ENCODE data around the gene UBR3.
"Not testable (repeated sequence)": the region's sequence is repeated elsewhere in the genome, so short reads cannot be mapped to it uniquely, and the experiment has no call there.

Gene UBR3, protein sequence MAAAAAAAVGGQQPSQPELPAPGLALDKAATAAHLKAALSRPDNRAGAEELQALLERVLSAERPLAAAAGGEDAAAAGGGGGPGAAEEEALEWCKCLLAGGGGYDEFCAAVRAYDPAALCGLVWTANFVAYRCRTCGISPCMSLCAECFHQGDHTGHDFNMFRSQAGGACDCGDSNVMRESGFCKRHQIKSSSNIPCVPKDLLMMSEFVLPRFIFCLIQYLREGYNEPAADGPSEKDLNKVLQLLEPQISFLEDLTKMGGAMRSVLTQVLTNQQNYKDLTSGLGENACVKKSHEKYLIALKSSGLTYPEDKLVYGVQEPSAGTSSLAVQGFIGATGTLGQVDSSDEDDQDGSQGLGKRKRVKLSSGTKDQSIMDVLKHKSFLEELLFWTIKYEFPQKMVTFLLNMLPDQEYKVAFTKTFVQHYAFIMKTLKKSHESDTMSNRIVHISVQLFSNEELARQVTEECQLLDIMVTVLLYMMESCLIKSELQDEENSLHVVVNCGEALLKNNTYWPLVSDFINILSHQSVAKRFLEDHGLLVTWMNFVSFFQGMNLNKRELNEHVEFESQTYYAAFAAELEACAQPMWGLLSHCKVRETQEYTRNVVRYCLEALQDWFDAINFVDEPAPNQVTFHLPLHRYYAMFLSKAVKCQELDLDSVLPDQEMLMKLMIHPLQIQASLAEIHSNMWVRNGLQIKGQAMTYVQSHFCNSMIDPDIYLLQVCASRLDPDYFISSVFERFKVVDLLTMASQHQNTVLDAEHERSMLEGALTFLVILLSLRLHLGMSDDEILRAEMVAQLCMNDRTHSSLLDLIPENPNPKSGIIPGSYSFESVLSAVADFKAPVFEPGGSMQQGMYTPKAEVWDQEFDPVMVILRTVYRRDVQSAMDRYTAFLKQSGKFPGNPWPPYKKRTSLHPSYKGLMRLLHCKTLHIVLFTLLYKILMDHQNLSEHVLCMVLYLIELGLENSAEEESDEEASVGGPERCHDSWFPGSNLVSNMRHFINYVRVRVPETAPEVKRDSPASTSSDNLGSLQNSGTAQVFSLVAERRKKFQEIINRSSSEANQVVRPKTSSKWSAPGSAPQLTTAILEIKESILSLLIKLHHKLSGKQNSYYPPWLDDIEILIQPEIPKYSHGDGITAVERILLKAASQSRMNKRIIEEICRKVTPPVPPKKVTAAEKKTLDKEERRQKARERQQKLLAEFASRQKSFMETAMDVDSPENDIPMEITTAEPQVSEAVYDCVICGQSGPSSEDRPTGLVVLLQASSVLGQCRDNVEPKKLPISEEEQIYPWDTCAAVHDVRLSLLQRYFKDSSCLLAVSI (N-terminal part only)

DNA sequence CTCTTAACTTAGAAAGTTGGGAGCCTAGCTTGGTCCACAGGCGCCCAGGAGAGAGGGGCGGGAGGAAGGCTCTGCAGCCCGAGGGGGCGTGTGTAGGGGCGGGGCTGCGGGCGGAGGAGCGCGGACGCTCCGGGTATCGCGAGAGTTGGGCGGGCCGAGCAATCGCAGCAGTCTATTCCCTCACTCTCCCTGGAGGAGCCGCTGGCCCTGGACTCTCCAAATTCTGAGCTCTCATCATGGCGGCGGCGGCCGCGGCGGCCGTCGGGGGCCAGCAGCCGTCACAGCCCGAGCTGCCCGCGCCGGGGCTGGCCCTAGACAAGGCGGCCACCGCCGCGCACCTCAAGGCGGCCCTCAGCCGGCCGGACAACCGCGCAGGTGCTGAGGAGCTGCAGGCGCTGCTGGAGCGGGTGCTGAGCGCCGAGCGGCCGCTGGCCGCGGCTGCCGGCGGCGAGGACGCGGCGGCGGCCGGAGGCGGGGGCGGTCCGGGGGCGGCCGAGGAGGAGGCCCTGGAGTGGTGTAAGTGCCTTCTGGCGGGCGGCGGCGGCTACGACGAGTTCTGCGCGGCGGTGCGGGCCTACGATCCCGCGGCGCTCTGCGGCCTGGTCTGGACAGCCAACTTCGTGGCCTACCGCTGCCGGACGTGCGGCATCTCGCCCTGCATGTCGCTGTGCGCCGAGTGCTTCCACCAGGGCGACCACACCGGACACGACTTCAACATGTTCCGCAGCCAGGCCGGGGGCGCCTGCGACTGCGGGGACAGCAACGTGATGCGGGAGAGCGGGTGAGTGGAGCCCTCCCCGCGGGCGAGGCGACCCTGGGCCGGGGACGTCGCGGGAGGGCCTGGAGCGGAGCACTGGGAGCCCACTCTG, at the start of gene UBR3:
Gene UBR3, plus strand, starts transcription at position 183 of the 869 bp plus-strand sequence. Its CDS starts 54 bp downstream, at position 237.
- FAIRE-seq: no peak

DNA sequence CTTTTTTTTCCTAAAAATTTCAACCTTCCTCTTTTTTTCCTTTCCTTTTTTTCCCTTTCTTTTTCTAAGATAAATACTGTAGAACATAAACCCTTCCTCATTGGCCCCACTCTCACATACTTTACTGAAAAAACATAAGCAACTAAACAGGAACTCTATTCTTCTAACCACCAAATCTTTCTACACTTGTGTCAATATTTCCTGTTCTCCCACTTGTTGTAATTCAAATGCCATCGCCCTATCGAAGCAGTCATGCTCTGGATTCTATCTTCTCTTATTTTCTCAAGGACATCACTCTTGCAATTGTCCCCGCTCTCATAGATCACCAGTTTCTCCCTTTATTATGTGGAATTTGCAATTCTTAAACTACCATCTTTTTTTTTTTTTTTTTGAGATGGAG, 48.8 kb upstream of the UBR3 start:
- no peak for FAIRE-seq

DNA sequence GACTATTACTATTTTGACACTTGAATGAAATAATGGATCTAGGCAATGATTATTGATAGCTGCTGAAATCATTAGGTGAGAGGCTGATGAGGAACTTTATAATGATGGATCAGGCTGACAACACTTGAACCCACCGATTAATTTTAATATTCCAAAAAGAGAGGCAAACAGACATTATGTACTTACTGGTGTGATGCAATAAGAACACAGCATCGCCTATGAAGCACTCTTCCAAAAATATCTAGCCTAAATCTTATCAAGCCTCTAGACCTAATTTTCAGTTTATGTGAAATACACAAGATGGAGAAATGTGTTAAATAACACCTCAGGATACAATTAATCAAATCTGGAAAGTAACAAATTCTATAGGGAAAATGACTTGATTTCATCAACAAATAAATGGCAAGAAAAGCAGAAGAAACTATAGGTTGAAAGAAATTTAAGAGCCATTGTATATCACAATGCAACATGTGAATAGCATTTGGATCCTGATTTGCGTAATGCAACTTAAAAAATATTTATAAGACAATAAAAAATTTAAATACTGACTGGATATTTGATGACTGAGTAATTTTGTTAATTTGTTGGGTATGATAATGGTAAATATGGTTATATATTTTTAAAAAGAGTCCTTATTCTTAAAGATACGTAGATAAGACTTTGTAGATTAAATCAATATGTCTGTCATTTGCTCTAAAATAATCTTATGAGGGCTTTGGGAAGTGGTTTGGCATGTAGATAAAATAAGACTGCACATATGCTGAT, 45.8 kb upstream of the UBR3 start:
- FAIRE-seq: no peak

DNA sequence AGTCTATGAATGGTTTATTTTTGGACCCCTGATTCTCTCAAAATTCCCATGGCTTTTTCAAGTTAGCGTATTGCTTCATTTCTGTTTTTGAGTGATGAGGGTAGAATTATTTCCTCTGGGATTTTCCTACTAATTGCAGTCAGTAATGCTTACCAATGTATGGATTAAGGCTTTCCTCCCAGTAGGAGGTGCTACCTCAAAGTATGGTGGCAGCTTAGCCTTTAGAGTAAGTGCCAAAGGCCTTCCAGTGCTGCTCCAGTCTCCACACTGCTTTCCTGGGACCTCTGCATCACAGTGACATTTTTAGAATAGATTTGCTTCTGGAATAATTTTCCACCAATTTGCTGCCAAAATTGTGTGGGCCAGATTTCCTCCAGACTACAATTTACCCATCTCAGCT, 44.7 kb upstream of the UBR3 start:
- no peak for FAIRE-seq

DNA sequence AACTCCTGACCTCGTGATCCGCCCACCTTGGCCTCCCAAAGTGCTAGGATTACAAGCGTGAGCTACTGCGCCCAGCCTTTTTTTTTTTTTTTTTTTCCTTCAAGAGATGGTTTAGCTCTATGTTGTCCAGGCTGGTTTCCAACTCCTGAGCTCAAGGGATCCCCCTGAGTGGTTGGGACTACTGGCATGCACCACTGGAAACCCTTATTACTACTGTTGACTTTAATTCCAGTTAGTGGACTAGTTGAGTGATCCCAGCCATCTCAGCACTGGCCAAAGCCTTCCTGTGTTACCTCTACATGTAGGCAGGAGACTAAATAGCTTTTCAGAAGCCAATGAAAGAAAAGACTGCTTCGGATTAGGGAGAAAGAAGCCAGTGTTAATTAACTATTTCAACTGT, 36.7 kb upstream of the UBR3 start:
- no peak for FAIRE-seq

DNA sequence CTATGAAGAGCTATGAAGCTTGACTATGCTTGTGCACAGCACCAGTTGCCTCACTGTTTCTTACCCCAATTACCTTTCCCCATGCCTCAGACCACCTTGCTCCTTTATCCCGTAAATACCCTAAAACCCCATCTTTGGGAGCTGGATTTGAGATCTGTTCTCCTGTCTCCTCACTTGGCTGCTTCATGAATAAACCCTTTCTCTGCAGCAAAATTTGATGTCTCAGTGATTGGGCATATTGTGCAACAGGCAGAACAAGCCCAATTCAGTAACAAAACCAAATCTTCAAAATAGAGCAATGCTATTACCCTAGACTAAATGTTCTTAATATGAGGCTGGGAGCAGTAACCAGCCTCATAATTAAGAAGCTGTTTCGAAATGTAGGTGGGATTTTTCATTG, 32.1 kb upstream of the UBR3 start:
- no peak for FAIRE-seq

DNA sequence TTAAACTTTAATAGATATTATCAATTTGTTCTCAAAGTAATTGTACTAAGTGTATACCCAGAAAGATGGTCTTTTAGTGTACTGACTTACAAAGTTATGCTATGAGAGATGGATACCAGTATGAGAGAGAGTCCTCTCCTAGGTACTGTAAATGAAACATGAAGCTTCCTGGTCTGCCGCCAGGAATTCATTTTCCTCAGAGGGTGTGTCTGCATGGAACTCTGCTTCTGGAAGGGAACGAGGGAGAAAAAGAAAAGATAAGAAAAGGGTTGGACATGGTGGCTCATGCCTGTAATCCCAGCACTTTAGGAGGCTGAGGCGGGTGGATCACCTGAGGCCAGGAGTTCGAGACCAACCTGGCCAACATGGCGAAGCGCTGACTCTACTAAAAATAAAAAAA, 30.8 kb upstream of the UBR3 start:
- FAIRE-seq: no peak

DNA sequence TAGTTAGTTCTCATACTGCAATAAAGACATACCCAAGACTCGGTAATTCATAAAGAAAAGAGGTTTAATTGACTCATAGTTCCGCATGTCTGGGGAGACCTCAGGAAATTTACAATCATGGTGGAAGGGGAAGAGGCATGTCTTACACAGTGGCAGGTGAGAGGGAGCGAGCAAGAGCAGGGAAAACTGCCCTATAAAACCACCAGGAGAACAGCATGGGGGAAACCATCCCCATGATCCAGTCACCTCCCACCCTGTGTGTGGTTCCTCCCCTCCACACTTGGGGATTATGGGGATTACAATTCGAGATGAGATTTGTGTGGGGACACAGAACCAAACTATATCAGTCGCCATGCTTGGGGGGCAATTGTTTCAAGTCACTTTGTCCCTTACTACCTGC, 29.7 kb upstream of the UBR3 start:
- no peak for FAIRE-seq

DNA sequence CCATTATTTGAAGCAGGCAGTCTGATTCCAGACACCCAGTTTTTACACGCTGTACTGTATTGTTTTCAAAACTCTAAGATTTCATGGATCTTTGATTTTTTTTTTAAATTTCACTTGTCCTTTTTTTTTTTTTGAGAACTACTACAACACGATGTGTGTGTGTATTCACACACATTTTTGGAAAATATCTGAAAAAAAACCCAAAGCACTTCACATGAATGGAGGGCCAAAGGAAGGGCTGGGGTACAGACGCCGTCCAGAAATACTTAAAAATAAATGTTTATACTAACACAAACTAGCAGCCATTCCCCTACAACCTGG, 28.9 kb upstream of the UBR3 start:
- FAIRE-seq: no peak

DNA sequence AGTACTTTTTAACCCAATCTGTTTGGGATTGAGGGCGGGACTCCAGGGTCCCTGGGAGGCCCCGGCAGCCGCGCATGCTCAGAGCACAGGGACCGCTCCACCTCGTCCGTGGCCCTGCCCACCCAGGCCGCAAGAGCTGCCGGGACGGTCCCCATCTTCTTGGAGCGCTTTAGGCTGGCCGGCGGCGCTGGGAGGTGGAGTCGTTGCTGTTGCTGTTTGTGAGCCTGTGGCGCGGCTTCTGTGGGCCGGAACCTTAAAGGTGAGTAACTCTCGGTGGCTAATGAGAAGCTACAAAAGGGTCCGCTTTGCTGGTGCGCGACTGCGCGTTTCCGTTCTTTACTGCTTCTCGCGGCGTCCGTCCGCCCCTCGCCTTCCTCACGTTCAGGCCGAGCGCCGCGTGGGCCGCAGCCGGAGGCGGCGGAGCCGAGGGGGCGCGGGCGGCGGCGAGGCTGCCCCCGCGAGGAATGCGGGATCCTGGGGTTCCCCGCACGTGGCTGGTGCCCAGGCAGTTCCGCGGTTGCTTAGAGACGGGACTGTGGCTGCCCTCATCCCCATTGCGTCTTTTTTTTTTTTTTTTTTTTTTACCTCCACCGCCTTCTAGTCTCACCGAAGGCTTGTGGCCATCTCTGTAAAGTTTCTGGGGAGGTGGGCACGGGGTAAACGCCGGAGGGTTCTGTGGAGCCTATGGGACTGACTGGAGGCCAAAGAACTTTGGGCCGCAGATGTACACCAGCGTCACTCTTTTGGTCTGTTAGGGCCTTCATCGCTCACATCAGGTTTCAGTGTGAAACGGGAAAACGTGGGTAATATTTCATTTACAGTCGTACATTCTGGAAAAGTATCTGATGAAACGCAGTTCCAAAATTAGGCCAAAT, 28.3 kb upstream of the UBR3 start, which contains the start of gene SSB:
Gene SSB, plus strand, starts transcription at position 154 of the 875 bp plus-strand sequence. CDS start 2,090 bp downstream, outside the sequence.
- peak; percentile 82 for FAIRE-seq

DNA sequence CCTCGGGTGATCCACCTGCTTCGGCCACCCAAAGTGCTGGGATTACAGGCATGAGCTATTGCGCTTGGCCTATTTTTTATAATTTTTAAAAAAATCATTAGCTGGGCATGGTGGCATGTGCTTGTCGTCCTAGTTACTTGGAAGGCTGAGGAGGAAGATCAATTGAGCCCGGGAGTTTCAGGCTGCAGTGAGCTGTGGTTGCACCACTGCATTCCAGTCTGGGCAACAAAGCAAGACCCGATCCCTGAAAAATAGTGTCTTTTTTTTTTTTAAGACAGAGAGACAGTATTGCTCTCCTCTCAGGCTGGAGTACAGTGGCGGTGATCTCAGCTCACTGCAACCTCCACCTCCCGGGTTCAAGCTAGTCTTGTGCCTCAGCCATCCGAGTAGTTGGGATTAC, 23.8 kb upstream of the UBR3 start:
- no peak for FAIRE-seq

DNA sequence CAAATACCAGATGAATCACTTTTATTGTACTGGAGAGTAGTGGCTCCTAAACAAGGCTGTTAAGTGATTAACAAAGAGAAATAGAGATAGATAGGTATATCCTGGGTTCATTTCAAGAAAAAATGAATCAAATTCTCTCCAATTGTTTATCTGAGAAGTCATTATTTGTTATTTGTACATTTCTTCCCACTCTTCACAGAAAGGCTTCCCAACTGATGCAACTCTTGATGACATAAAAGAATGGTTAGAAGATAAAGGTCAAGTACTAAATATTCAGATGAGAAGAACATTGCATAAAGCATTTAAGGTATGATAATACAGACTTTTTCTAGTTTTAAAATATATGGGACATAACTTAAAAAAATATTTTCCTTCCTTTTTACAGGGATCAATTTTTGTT, 20.7 kb upstream of the UBR3 start:
- no peak for FAIRE-seq

DNA sequence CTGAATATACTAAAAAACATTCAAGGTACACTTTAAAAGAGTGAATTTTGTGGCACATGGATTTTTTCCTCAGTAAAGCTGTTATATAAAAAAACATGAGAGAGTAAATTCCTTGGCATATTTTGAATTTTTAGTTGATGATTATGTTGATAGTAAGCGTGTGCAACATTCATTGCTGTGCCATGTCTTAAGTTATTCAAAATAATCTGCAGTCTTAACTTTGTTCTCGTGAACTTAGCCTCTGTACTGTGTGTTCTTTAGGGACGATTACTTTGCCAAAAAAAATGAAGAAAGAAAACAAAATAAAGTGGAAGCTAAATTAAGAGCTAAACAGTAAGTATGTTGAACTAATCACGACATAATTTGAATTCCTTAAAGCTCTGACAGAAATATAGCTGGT, 19.0 kb upstream of the UBR3 start:
- FAIRE-seq: no peak

DNA sequence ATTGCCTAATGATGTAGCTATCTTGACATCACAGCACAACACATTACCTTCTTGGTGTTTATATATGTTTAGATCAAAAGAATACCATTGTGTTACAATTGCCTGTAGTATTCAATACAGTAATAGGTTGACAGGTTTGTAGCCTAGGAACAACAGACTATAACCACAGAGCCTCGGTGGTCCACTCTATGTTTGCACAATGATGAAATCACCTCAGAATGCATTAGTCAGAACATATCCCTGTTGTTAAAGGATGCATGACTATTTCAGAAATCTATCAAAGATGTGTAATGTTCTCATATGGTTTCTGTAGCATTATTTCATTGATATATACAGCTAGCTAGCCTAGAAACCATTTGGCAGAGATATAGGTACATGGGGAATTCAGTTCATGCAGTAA, 11.4 kb upstream of the UBR3 start:
- no peak for FAIRE-seq

DNA sequence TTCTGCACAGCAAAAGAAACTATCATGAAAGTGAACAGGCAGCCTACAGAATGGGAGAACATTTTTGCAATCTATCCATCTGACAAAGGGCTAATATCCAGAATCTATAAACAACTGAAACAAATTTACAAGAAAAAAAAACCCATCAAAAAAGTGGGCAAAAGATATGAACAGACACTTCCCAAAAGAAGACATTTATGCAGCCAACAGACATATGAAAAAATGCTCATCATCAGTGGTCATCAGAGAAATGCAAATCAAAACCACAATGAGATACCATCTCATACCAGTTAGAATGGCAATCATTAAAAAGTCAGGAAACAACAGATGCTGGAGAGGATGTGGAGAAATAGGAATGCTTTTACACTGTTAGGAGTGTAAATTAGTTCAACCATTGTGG, 10.3 kb upstream of the UBR3 start:
- not testable (repeated sequence) for FAIRE-seq

DNA sequence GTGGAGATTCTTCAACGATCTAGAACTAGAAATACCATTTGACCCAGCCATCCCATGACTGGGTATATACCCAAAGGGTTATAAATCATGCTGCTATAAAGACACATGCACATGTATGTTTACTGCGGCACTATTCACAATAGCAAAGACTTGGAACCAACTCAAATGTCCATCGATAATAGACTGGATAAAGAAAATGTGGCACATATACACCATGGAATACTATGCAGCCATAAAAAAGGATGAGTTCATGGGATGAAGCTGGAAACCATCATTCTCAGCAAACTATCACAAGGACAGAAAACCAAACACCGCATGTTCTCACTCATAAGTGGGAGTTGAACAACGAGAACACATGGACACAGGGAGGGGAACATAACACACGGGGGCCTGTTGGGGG, 9.9 kb upstream of the UBR3 start:
- FAIRE-seq: not testable (repeated sequence)

DNA sequence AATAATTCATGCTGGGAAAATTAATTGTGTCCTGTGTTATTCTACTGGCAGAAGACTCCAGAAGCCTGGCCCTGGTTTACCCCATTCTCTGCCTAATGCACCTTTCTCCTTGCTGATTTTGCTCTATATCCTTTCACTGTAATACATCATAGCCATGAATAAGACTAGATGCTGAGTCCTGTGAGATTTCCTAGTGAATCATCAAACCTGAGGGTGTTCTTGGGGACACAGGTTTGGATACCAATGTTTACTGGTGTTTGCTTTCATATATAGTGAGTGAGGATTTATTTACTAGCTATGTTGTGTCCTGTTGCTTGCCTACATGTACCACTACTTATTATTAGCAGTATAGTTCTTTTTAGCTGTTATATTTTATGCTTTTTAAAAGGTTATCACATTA, 9.0 kb upstream of the UBR3 start:
- no peak for FAIRE-seq

DNA sequence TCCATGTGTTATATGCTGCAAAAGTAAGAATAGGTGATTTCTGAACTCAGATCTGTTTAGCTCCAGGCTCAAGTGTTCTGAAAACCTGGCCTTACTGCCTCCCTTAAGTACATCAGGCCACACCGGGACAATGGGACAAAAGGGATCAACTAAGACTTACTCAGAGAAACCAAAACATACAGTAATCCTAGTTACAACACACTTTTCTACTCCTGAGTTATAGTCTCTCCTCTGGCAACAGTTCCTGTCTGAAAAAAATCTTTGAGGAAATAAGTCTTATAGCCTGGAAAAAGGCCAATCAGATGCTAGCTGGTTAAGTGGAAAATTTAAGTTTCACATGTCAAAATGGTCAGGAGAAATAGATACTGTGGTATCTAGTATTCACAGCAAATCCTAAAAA, 8.1 kb upstream of the UBR3 start:
- FAIRE-seq: no peak

DNA sequence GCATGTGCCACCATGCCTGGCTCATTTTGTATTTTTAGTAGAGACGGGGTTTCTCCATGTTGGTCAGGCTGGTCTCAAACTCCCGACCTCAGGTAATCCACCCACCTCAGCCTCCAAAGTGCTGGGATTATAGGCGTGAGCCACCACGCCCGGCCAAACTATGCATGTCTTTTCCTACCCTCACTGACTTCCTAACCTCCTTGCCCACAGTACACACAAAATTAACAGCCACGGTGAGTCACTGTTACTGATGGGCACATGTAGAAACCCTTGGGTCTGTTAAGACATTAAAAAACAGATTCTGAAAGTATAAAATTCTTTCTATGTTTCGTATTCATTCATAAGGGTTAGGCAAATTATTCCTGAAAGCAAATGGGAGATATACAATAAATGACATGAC, 7.2 kb upstream of the UBR3 start:
- FAIRE-seq: not testable (repeated sequence)

DNA sequence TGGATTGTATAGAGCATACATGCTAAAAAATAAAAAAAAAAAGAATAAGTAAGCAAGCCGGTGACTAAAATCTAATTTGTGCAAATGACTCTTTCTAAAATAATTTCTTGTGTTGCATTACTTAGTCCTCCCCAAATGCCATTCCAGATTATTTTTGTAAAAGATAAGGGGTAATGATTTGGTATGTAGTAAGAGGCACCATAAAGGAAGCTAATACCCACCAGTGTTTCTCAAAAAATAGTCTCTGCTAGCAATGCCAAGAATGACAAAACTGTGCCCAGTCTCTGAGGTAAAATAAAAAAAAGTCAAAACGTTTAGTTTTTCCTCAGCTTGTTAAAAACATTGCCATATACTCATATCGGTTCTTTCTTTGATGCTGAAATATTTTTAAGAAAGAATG, 5.2 kb upstream of the UBR3 start:
- FAIRE-seq: no peak
